Endodermal cell (in vitro differentiated cells): ENCODE data around the gene MTG1. TPM values are rescaled to one million over a fixed set of nuclear protein-coding genes. Genes with fewer than 3 reads are reported as not detected.
A peak's percentile ranks its signal among the peaks of the same experiment; 100 is the strongest.

Experiments used
- DNase-seq: peaks from one replicate; pipeline ENCODE4 v3.0.0-alpha.2; 2017
- H3K27ac ChIP-seq: 2 replicates; pipeline ENCODE4 v1.5.1; 2013; ENCODE audit warnings: mild to moderate bottlenecking, low read depth, low read length, moderate library complexity
- H3K27me3 ChIP-seq: 2 replicates; pipeline ENCODE4 v1.6.1; 2013; ENCODE audit warnings: mild to moderate bottlenecking, low read length, moderate library complexity; ENCODE audit not compliant: insufficient read depth, control insufficient read depth, poor library complexity, severe bottlenecking
- H3K36me3 ChIP-seq: 2 replicates; pipeline ENCODE4 v1.7.0; 2013; ENCODE audit warnings: mild to moderate bottlenecking, low read length, moderate library complexity; ENCODE audit not compliant: control insufficient read depth, insufficient read depth
- H3K4me1 ChIP-seq: one replicate; pipeline ENCODE4 v1.7.0; 2013; ENCODE audit warnings: low read length; ENCODE audit not compliant: control insufficient read depth, insufficient read depth
- H3K4me3 ChIP-seq: 2 replicates; pipeline ENCODE4 v1.5.1; 2013; ENCODE audit warnings: mild to moderate bottlenecking, low read length, moderate library complexity
- H3K9ac ChIP-seq: 2 replicates; pipeline ENCODE4 v1.6.1; 2013; ENCODE audit warnings: mild to moderate bottlenecking, low read length, moderate library complexity; ENCODE audit not compliant: poor library complexity, severe bottlenecking; ENCODE audit errors: extremely low read depth
- H3K9me3 ChIP-seq: 2 replicates; pipeline ENCODE4 v1.6.1; 2013; ENCODE audit warnings: mild to moderate bottlenecking, low read length, moderate library complexity; ENCODE audit not compliant: control insufficient read depth
- H3K27ac Mint-ChIP-seq: 2 replicates; pipeline ENCODE4 v1.8.0; 2020; ENCODE audit warnings: mixed read lengths
- H3K27me3 Mint-ChIP-seq: 2 replicates; pipeline ENCODE4 v1.8.0; 2021; ENCODE audit warnings: mild to moderate bottlenecking, mixed read lengths; ENCODE audit not compliant: insufficient read depth
- H3K36me3 Mint-ChIP-seq: 2 replicates; pipeline ENCODE4 v1.8.0; 2020; ENCODE audit warnings: low read depth, mixed read lengths
- H3K4me1 Mint-ChIP-seq: 2 replicates; pipeline ENCODE4 v1.8.0; 2020; ENCODE audit warnings: mixed read lengths
- H3K4me3 Mint-ChIP-seq: 2 replicates; pipeline ENCODE4 v1.8.0; 2020; ENCODE audit warnings: mild to moderate bottlenecking, moderate library complexity, mixed read lengths
- H3K9me3 Mint-ChIP-seq: 2 replicates; pipeline ENCODE4 v1.8.0; 2020; ENCODE audit warnings: mild to moderate bottlenecking, mixed read lengths
- CTCF ChIP-seq: fragments of 200-600 bp; sonication (generic); conservative IDR thresholded peaks from 2 replicates; pipeline ENCODE4 v1.5.0; 2021; ENCODE audit warnings: antibody characterized with exemption, mild to moderate bottlenecking
- WGBS, 2 experiments: methylation state at CpG; one replicate each; pipeline versions ENCODE4 v1.1.5 to v1.1.7; 2013; ENCODE audit warnings: missing lambda C conversion rate in 2 of 2, mixed read lengths in 1 of 2; ENCODE audit not compliant: insufficient coverage in 1 of 2, insufficient read length in 1 of 2; 5-methylcytosine and 5-hydroxymethylcytosine counted together
- long read RNA-seq, 4 experiments: library from polyadenylated mRNA in 2 of 4; library from RNA in 1 of 4; library from capped mRNA in 1 of 4; stranded (forward) in 3 of 4; unstranded in 1 of 4; transcript quantifications; one replicate each; pipeline ENCODE4 v2.0.0, GENCODE V29; 2020 to 2021; ENCODE audit warnings: inconsistent platforms in 1 of 4
- polyA plus RNA-seq, 2 experiments: library from polyadenylated mRNA; stranded (reverse); fragments of 50-300 nt; gene quantifications; one replicate each; pipeline ENCODE4 v1.2.3, GENCODE V29; 2013
- total RNA-seq, 2 donors: library from RNA; stranded (reverse); fragmentation: NEBNext Ultra II Directional in 1 of 2; extraction: Animal tissue kit (Norgen Biotek cat#: 25700) in 1 of 2; gene quantifications; 2 replicates in 1 of 2; 3 replicates in 1 of 2; pipeline ENCODE4 v1.2.1, GENCODE V29; 2021

MTG1 gene
- 10 to 100 TPM; 71.3 to 86.0 TPM for total RNA-seq
- polyA plus RNA-seq (2013, experiment 1 of 2): 46.8 TPM
- 45.4 TPM for polyA plus RNA-seq (2013, experiment 2 of 2)
- long read RNA-seq, experiment 1, transcript MTG1-201 (11 exons, 1,560 nt): major isoform, 18 of 28 reads
- long read RNA-seq, experiment 1, partial matches to known transcripts: 3 of 28 reads
- long read RNA-seq, experiment 1, other reads (novel, unspliced or antisense): 5 of 28 reads
- long read RNA-seq, experiment 2, transcript MTG1-201 (11 exons, 1,560 nt): major isoform, 60 of 90 reads
- long read RNA-seq, experiment 2, partial matches to known transcripts: 1 of 90 reads
- long read RNA-seq, experiment 2, other reads (novel, unspliced or antisense): 24 of 90 reads
- long read RNA-seq, experiment 3, transcript MTG1-208 (6 exons, 693 nt): minor isoform, 28 of 441 reads
- long read RNA-seq, experiment 3, transcript MTG1-201 (11 exons, 1,560 nt): major isoform, 285 of 441 reads
- long read RNA-seq, experiment 3, transcript MTG1-205 (11 exons, 1,283 nt): minor isoform, 6 of 441 reads
- long read RNA-seq, experiment 3, transcript MTG1-203 (10 exons, 2,730 nt): minor isoform, 51 of 441 reads
- long read RNA-seq, experiment 3, partial matches to known transcripts: 6 of 441 reads
- long read RNA-seq, experiment 3, other reads (novel, unspliced or antisense): 65 of 441 reads
- long read RNA-seq, experiment 4, transcript MTG1-201 (11 exons, 1,560 nt): major isoform, 100 of 133 reads
- long read RNA-seq, experiment 4, transcript MTG1-208 (6 exons, 693 nt): minor isoform, 7 of 133 reads
- long read RNA-seq, experiment 4, partial matches to known transcripts: 6 of 133 reads
- long read RNA-seq, experiment 4, other reads (novel, unspliced or antisense): 19 of 133 reads

- no peaks in the 10 kb centered on the region for H3K27me3 Mint-ChIP-seq
- H3K27ac ChIP-seq: peak within 1 kb of the TSS; percentile 72
- 0% methylated on average over 15 to 69 of the region's 69 CpGs for WGBS, 2 experiments
- DNase-seq: peak; percentile 98
- peak within 1 kb of the TSS; percentile 98 for H3K4me3 ChIP-seq
- peak within 1 kb of the TSS; percentile 91 for H3K9ac ChIP-seq
- H3K36me3 Mint-ChIP-seq: peaks cover 30% of the 10 kb centered on the region
- H3K4me1 ChIP-seq: no peaks in the 10 kb centered on the region
- peak; percentile 40 for TF ChIP-seq CTCF
- H3K4me3 Mint-ChIP-seq: peak within 1 kb of the TSS; percentile 89
- H3K9me3 Mint-ChIP-seq: no peaks in the 10 kb centered on the region
- peak within 1 kb of the TSS; percentile 97 for H3K27ac Mint-ChIP-seq
- H3K27me3 ChIP-seq: no peaks in the 10 kb centered on the region
- peaks cover 5% of the 10 kb centered on the region for H3K4me1 Mint-ChIP-seq
- H3K36me3 ChIP-seq: peaks cover 33% of the 10 kb centered on the region
- H3K9me3 ChIP-seq: no peaks in the 10 kb centered on the region
Observed at GRCh38 chr10:133394064-133394663, at the start of gene MTG1. TSS of gene MTG1 (plus strand) at chr10:133394157. CDS start at chr10:133394221, 64 bp downstream.

- peaks cover 4% of the 10 kb centered on the region for H3K4me1 Mint-ChIP-seq
- no peaks in the 10 kb centered on the region for H3K9me3 ChIP-seq
- 87 to 95% methylated on average over 5 of the region's 5 CpGs for WGBS, 2 experiments
- no peak for TF ChIP-seq CTCF
- H3K4me1 ChIP-seq: no peaks in the 10 kb centered on the region
- no peak overlapping the region for H3K4me3 Mint-ChIP-seq
- H3K4me3 ChIP-seq: no peak overlapping the region
- no peak overlapping the region for H3K27ac Mint-ChIP-seq
- H3K27me3 ChIP-seq: peaks cover 25% of the 10 kb centered on the region
- no peak for DNase-seq
- H3K36me3 ChIP-seq: no peaks in the 10 kb centered on the region
- no peaks in the 10 kb centered on the region for H3K9me3 Mint-ChIP-seq
- no peak overlapping the region for H3K27ac ChIP-seq
- H3K27me3 Mint-ChIP-seq: peaks cover 32% of the 10 kb centered on the region
- no peak overlapping the region for H3K9ac ChIP-seq
- H3K36me3 Mint-ChIP-seq: no peaks in the 10 kb centered on the region
Observed at GRCh38 chr10:133344236-133344635, 49.7 kb upstream of the MTG1 start.

- H3K4me1 ChIP-seq: no peaks in the 10 kb centered on the region
- no peak overlapping the region for H3K4me3 Mint-ChIP-seq
- H3K36me3 Mint-ChIP-seq: no peaks in the 10 kb centered on the region
- no peak overlapping the region for H3K27ac Mint-ChIP-seq
- no peak for TF ChIP-seq CTCF
- WGBS, 2 experiments: 78 to 89% methylated on average over 5 to 11 of the region's 11 CpGs
- peaks cover 7% of the 10 kb centered on the region for H3K27me3 ChIP-seq
- no peak overlapping the region for H3K9ac ChIP-seq
- H3K9me3 ChIP-seq: no peaks in the 10 kb centered on the region
- no peak overlapping the region for H3K4me3 ChIP-seq
- no peaks in the 10 kb centered on the region for H3K9me3 Mint-ChIP-seq
- peaks cover 32% of the 10 kb centered on the region for H3K27me3 Mint-ChIP-seq
- no peak overlapping the region for H3K27ac ChIP-seq
- no peaks in the 10 kb centered on the region for H3K36me3 ChIP-seq
- peaks cover 5% of the 10 kb centered on the region for H3K4me1 Mint-ChIP-seq
- DNase-seq: no peak
Observed at GRCh38 chr10:133346413-133346812, 47.5 kb upstream of the MTG1 start.
